ENCODE measurements around the gene GPR173. TPM values are rescaled to one million over a fixed set of nuclear protein-coding genes. Genes with fewer than 3 reads are reported as not detected.
A peak's percentile ranks its signal among the peaks of the same experiment; 100 is the strongest.

Gene GPR173
- total and polyA plus RNA-seq, 2 experiments from 2014 or later, result 1.2 to 3.4 TPM

DNA sequence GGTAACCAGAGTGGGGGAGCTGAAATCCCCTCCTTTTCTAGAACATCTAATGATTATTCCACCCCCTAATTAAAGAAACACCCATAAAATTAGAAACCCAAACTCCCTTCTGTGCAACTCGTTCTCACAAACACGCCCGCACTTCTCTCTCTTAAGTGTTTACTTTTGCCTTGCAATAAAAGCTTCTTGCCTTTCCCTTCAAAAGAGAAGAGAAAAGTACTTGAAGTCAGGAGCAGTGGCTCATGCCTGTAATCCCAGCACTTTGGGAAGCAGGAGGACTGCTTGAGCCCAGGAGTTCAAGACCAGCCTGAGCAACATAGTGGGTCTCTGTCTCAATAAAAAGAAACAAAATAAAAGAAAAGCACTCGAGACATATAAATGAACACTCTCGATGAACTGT, 3.6 kb upstream of the GPR173 start:
- WGBS (ENCODE audit: low lambda C conversion rate, missing lambda C conversion rate), result 68% methylated on average over 5 of the region's 5 CpGs
- Histone ChIP-seq H3K4me1 (ENCODE audit: insufficient read depth) (no peaks in the 10 kb centered on the region), H4K20me1 (ENCODE audit: insufficient read depth, poor library complexity, severe bottlenecking) (no peaks in the 10 kb centered on the region), H3K27ac (no peak overlapping the region), H3K79me2 (no peaks in the 10 kb centered on the region), H3K4me2 (no peak overlapping the region), H2AFZ (no peak overlapping the region), H3K9me3 (ENCODE audit: low read depth) (no peaks in the 10 kb centered on the region), H3K27me3 (no peaks in the 10 kb centered on the region), H3K4me3 (no peak overlapping the region), H3K36me3 (replicated peaks; ENCODE audit: insufficient read depth, low read depth) (no peaks in the 10 kb centered on the region), H3K9me2 (replicated peaks; ENCODE audit: insufficient read depth) (no peaks in the 10 kb centered on the region)
- TF ChIP-seq CTCF (IDR thresholded peaks at IDR 0.05; ENCODE audit: poor library complexity) (no peak), EZH2phosphoT487 (IDR thresholded peaks at IDR 0.05; ENCODE audit: low read depth, severe bottlenecking, unreplicated experiment) (no peak), EZH2 (IDR thresholded peaks at IDR 0.05; ENCODE audit: borderline replicate concordance) (no peak)
- no peak for DNase-seq (ENCODE audit: low spot score)

DNA sequence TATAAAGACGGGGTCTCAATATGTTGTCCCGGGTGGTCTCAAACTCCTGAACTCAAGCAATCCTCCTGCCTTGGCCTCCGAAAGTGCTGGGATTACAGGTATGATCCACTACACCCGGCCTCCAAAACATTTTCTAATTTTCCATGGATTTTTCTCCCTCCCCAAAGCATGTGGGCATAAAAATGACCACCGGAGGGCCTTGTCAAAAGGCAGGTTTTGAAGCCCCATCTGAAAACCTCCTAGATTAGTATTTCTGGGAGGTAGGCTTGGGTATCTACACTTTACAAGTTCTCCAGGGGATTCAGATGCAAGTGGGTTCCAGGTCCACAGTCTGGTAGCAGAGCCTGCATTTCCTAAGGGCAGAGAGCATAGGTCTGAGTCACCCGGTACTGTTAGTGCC, 1.4 kb upstream of the GPR173 start:
- WGBS (ENCODE audit: low lambda C conversion rate, missing lambda C conversion rate), result 80% methylated on average over 6 of the region's 6 CpGs
- no peak for TF ChIP-seq EZH2phosphoT487 (IDR thresholded peaks at IDR 0.05; ENCODE audit: low read depth, severe bottlenecking, unreplicated experiment)
- no peak for TF ChIP-seq CTCF (IDR thresholded peaks at IDR 0.05; ENCODE audit: poor library complexity)
- DNase-seq (ENCODE audit: low spot score), result no peak
- H3K4me1 ChIP-seq (ENCODE audit: insufficient read depth), result no peaks in the 10 kb centered on the region
- no peak overlapping the region for H3K4me2 ChIP-seq
- H3K27ac ChIP-seq, result no peak overlapping the region
- H3K9me3 ChIP-seq (ENCODE audit: low read depth), result no peaks in the 10 kb centered on the region
- H3K9me2 ChIP-seq (replicated peaks; ENCODE audit: insufficient read depth), result no peaks in the 10 kb centered on the region
- H3K4me3 ChIP-seq, result no peak overlapping the region
- no peak overlapping the region for H2AFZ ChIP-seq
- no peaks in the 10 kb centered on the region for H3K36me3 ChIP-seq (replicated peaks; ENCODE audit: insufficient read depth, low read depth)
- H3K79me2 ChIP-seq, result peaks cover 7% of the 10 kb centered on the region
- H3K27me3 ChIP-seq, result no peaks in the 10 kb centered on the region
- no peaks in the 10 kb centered on the region for H4K20me1 ChIP-seq (ENCODE audit: insufficient read depth, poor library complexity, severe bottlenecking)

GRCh38 chrX:53049127-53049517, 533 bp downstream of the GPR173 start:
- Histone ChIP-seq H3K4me1 (ENCODE audit: insufficient read depth) (no peaks in the 10 kb centered on the region), H2AFZ (no peak overlapping the region), H3K4me2 (peak overlapping the region; percentile 74), H3K27me3 (no peaks in the 10 kb centered on the region), H3K36me3 (replicated peaks; ENCODE audit: insufficient read depth, low read depth) (no peaks in the 10 kb centered on the region), H4K20me1 (ENCODE audit: insufficient read depth, poor library complexity, severe bottlenecking) (no peaks in the 10 kb centered on the region), H3K9me3 (ENCODE audit: low read depth) (no peaks in the 10 kb centered on the region), H3K79me2 (peaks cover 7% of the 10 kb centered on the region), H3K4me3 (no peak overlapping the region), H3K9me2 (replicated peaks; ENCODE audit: insufficient read depth) (no peaks in the 10 kb centered on the region), H3K27ac (no peak overlapping the region)
- no peak for TF ChIP-seq EZH2 (IDR thresholded peaks at IDR 0.05; ENCODE audit: borderline replicate concordance)
- no peak for TF ChIP-seq EZH2phosphoT487 (IDR thresholded peaks at IDR 0.05; ENCODE audit: low read depth, severe bottlenecking, unreplicated experiment)
- no peak for TF ChIP-seq CTCF (IDR thresholded peaks at IDR 0.05; ENCODE audit: poor library complexity)
- 62% methylated on average over 7 of the region's 8 CpGs for WGBS (ENCODE audit: low lambda C conversion rate, missing lambda C conversion rate)
- DNase-seq (ENCODE audit: low spot score), result no peak

- Histone ChIP-seq H3K4me2 (no peak overlapping the region), H3K9me3 (ENCODE audit: low read depth) (no peaks in the 10 kb centered on the region)
These were observed 2.3 kb downstream of the GPR173 start for GRCh38 chrX:53050841-53051240.

More at GRCh38 chrX:53050841-53051240, 2.3 kb downstream of the GPR173 start:
- H2AFZ ChIP-seq, result no peak overlapping the region
- no peaks in the 10 kb centered on the region for H3K9me2 ChIP-seq (replicated peaks; ENCODE audit: insufficient read depth)
- H3K36me3 ChIP-seq (replicated peaks; ENCODE audit: insufficient read depth, low read depth), result no peaks in the 10 kb centered on the region
- no peak overlapping the region for H3K27ac ChIP-seq
- 80% methylated on average over 6 of the region's 6 CpGs for WGBS (ENCODE audit: low lambda C conversion rate, missing lambda C conversion rate)
- H4K20me1 ChIP-seq (ENCODE audit: insufficient read depth, poor library complexity, severe bottlenecking), result no peaks in the 10 kb centered on the region
- peaks cover 7% of the 10 kb centered on the region for H3K79me2 ChIP-seq
- no peaks in the 10 kb centered on the region for H3K4me1 ChIP-seq (ENCODE audit: insufficient read depth)
- H3K4me3 ChIP-seq, result no peak overlapping the region
- TF ChIP-seq EZH2 (IDR thresholded peaks at IDR 0.05; ENCODE audit: borderline replicate concordance) (no peak), EZH2phosphoT487 (IDR thresholded peaks at IDR 0.05; ENCODE audit: low read depth, severe bottlenecking, unreplicated experiment) (no peak), CTCF (IDR thresholded peaks at IDR 0.05; ENCODE audit: poor library complexity) (no peak)
- DNase-seq (ENCODE audit: low spot score), result no peak
- H3K27me3 ChIP-seq, result no peaks in the 10 kb centered on the region
